ENCODE data around the gene USP32. TPM values are rescaled to one million over a fixed set of nuclear protein-coding genes. Genes with fewer than 3 reads are reported as not detected.
"Not testable (repeated sequence)": the region's sequence is repeated elsewhere in the genome, so short reads cannot be mapped to it uniquely, and the experiment has no call there.

Gene USP32
- total RNA-seq, 1 donor from 2014 or later: 48.4 TPM

- not testable (repeated sequence) for DNase-seq (ENCODE audit: low read depth in 2 of 2)
These were observed 205.6 kb downstream of the USP32 start for GRCh38 chr17:60186372-60186771.

GRCh38 chr17:60180380-60180779, 211.6 kb downstream of the USP32 start:
- DNase-seq (ENCODE audit: low read depth in 2 of 2): not testable (repeated sequence)

GRCh38 chr17:60178180-60178579, 213.8 kb downstream of the USP32 start:
- DNase-seq (ENCODE audit: low read depth in 2 of 2): not testable (repeated sequence)

- DNase-seq (ENCODE audit: low read depth in 2 of 2): not testable (repeated sequence)
These were observed 215.2 kb downstream of the USP32 start for GRCh38 chr17:60176763-60177162.

GRCh38 chr17:60174767-60175166, 217.2 kb downstream of the USP32 start:
- DNase-seq (ENCODE audit: low read depth in 2 of 2): peak; percentile 35 to 69

- no peak for DNase-seq (ENCODE audit: low read depth in 2 of 2)
These were observed 217.9 kb downstream of the USP32 start for GRCh38 chr17:60174035-60174434.

GRCh38 chr17:60173304-60173819, 218.6 kb downstream of the USP32 start:
- peak in 1 of 2 donors; percentile 42 for DNase-seq (ENCODE audit: low read depth in 2 of 2)

GRCh38 chr17:60171753-60172079, 220.2 kb downstream of the USP32 start:
- DNase-seq (ENCODE audit: low read depth in 2 of 2): no peak

GRCh38 chr17:60170835-60171752, 220.8 kb downstream of the USP32 start:
- peak; percentile 16 to 54 for DNase-seq (ENCODE audit: low read depth in 2 of 2)

GRCh38 chr17:60169921-60170817, 221.8 kb downstream of the USP32 start:
- peak; percentile 94 to 97 for DNase-seq (ENCODE audit: low read depth in 2 of 2)

- no peak for DNase-seq (ENCODE audit: low read depth in 2 of 2)
These were observed 223.3 kb downstream of the USP32 start for GRCh38 chr17:60168654-60169053.

- no peak for DNase-seq (ENCODE audit: low read depth in 2 of 2)
These were observed 224.7 kb downstream of the USP32 start for GRCh38 chr17:60167065-60167741.

- DNase-seq (ENCODE audit: low read depth in 2 of 2): peak; percentile 52 to 53
These were observed 226.0 kb downstream of the USP32 start for GRCh38 chr17:60165971-60166370.

GRCh38 chr17:60165223-60165622, 226.7 kb downstream of the USP32 start:
- no peak for DNase-seq (ENCODE audit: low read depth in 2 of 2)

GRCh38 chr17:60164697-60165096, 227.2 kb downstream of the USP32 start:
- peak in 1 of 2 donors; percentile 69 for DNase-seq (ENCODE audit: low read depth in 2 of 2)

GRCh38 chr17:60164164-60164563, 227.8 kb downstream of the USP32 start:
- DNase-seq (ENCODE audit: low read depth in 2 of 2): no peak

- peak in 1 of 2 donors; percentile 58 for DNase-seq (ENCODE audit: low read depth in 2 of 2)
These were observed 228.7 kb downstream of the USP32 start for GRCh38 chr17:60163108-60163784.

- DNase-seq (ENCODE audit: low read depth in 2 of 2): peak; percentile 74 to 90
These were observed 230.2 kb downstream of the USP32 start for GRCh38 chr17:60161598-60162330.

GRCh38 chr17:60160829-60161501, 231.0 kb downstream of the USP32 start:
- no peak for DNase-seq (ENCODE audit: low read depth in 2 of 2)

- no peak for DNase-seq (ENCODE audit: low read depth in 2 of 2)
These were observed 232.5 kb downstream of the USP32 start for GRCh38 chr17:60159479-60159866.

All from lung microvascular endothelial cell (primary cell).